ENCODE results near the gene DDX23. TPM values are rescaled to one million over a fixed set of nuclear protein-coding genes. Genes with fewer than 3 reads are reported as not detected.
"Not testable (repeated sequence)": the region's sequence is repeated elsewhere in the genome, so short reads cannot be mapped to it uniquely, and the experiment has no call there.

DDX23 gene
- total and polyA plus RNA-seq, 3 experiments from 2014 or later = 51.0 to 148 (median 147) TPM

- DNase-seq; H3K27ac Mint-ChIP-seq; H3K4me1 ChIP-seq (ENCODE audit: insufficient read depth, low read length); H3K27me3 ChIP-seq (ENCODE audit: insufficient read depth, low read length, poor library complexity, severe bottlenecking); H3K9me3 Mint-ChIP-seq; H3K27me3 Mint-ChIP-seq; H3K4me3 ChIP-seq (ENCODE audit: low read length); H3K36me3 Mint-ChIP-seq; H3K36me3 ChIP-seq (ENCODE audit: insufficient read depth, low read length); H3K4me1 Mint-ChIP-seq; H3K9me3 ChIP-seq (ENCODE audit: low read length); H3K27ac ChIP-seq (ENCODE audit: low read depth, low read length); POLR2A ChIA-PET: not testable (repeated sequence)
- CTCF ChIA-PET = interaction anchor here (1.4 to 1.8 kb wide), 2 partner anchors 11 to 20 kb away, joined by 3 to 6 read pairs; no protein-coding TSS in a partner anchor
- peak overlapping the region in 1 of 7 donors; percentile 56 for H3K4me3 Mint-ChIP-seq
These were observed 21.6 kb upstream of the DDX23 start for GRCh38 chr12:48873534-48873933.

GRCh38 chr12:48873096-48873495, 21.1 kb upstream of the DDX23 start:
- Histone ChIP-seq H3K27ac (ENCODE audit: low read depth, low read length) (no peak overlapping the region), H3K36me3 (ENCODE audit: insufficient read depth, low read length) (no peaks in the 10 kb centered on the region), H3K4me3 (ENCODE audit: low read length) (no peak overlapping the region), H3K27me3 (ENCODE audit: insufficient read depth, low read length, poor library complexity, severe bottlenecking) (no peaks in the 10 kb centered on the region), H3K4me1 (ENCODE audit: insufficient read depth, low read length) (no peaks in the 10 kb centered on the region), H3K9me3 (ENCODE audit: low read length) (no peaks in the 10 kb centered on the region)
- no peak for DNase-seq
- H3K27ac Mint-ChIP-seq = peak overlapping the region in 1 of 8 donors; percentile 42
- no peaks in the 10 kb centered on the region for H3K4me1 Mint-ChIP-seq
- no peak overlapping the region for H3K4me3 Mint-ChIP-seq
- H3K36me3 Mint-ChIP-seq = no peaks in the 10 kb centered on the region
- H3K9me3 Mint-ChIP-seq = no peaks in the 10 kb centered on the region
- POLR2A ChIA-PET = no interaction called here
- no peaks in the 10 kb centered on the region for H3K27me3 Mint-ChIP-seq
- CTCF ChIA-PET = interaction anchor here (1.0 to 1.8 kb wide), 3 partner anchors 11 to 104 kb away, joined by 3 to 6 read pairs (median 3); no protein-coding TSS in a partner anchor

- Mint-ChIP-seq H3K4me3 (no peak overlapping the region), H3K4me1 (peaks cover 18 to 21% (median 20%) of the 10 kb centered on the region in 3 donors), H3K36me3 (peaks cover 0 to 5% (median 2%) of the 10 kb centered on the region in 3 donors), H3K9me3 (no peaks in the 10 kb centered on the region), H3K27me3 (peaks cover under 1 to 8% of the 10 kb centered on the region in 2 donors), H3K27ac (no peak overlapping the region)
- POLR2A ChIA-PET = no interaction called here
- Histone ChIP-seq H3K9me3 (ENCODE audit: low read length) (no peaks in the 10 kb centered on the region), H3K36me3 (ENCODE audit: insufficient read depth, low read length) (no peaks in the 10 kb centered on the region), H3K27me3 (ENCODE audit: insufficient read depth, low read length, poor library complexity, severe bottlenecking) (peaks cover under 1% of the 10 kb centered on the region), H3K4me3 (ENCODE audit: low read length) (no peak overlapping the region), H3K4me1 (ENCODE audit: insufficient read depth, low read length) (peaks cover 16% of the 10 kb centered on the region), H3K27ac (ENCODE audit: low read depth, low read length) (no peak overlapping the region)
- DNase-seq = no peak
- CTCF ChIA-PET = interaction anchor here (0.6 to 6.5 kb wide), 4 partner anchors 21 to 147 kb away, joined by 3 to 36 read pairs (median 3); no protein-coding TSS in a partner anchor
These were observed 17.2 kb upstream of the DDX23 start for GRCh38 chr12:48869191-48869590.

- no peak overlapping the region for H3K27ac ChIP-seq (ENCODE audit: low read depth, low read length)
- H3K36me3 Mint-ChIP-seq = peaks cover 0 to 5% (median 2%) of the 10 kb centered on the region in 3 donors
- H3K9me3 Mint-ChIP-seq = no peaks in the 10 kb centered on the region
- CTCF ChIA-PET = interaction anchor here (0.7 to 6.5 kb wide), 6 partner anchors 16 to 146 kb away, joined by 3 to 49 read pairs (median 9); partner anchors contain the start of gene DDX23
- H3K27me3 ChIP-seq (ENCODE audit: insufficient read depth, low read length, poor library complexity, severe bottlenecking) = peaks cover 8% of the 10 kb centered on the region
- H3K36me3 ChIP-seq (ENCODE audit: insufficient read depth, low read length) = no peaks in the 10 kb centered on the region
- no peak for DNase-seq
- no peak overlapping the region for H3K4me3 Mint-ChIP-seq
- H3K4me1 Mint-ChIP-seq = peaks cover 21 to 27% (median 24%) of the 10 kb centered on the region in 3 donors
- POLR2A ChIA-PET = interaction anchor here (0.7 kb wide), 1 partner anchor 68 kb away, joined by 6 read pairs; no protein-coding TSS in a partner anchor
- no peaks in the 10 kb centered on the region for H3K9me3 ChIP-seq (ENCODE audit: low read length)
- peaks cover 6 to 14% of the 10 kb centered on the region in 2 donors for H3K27me3 Mint-ChIP-seq
- H3K4me1 ChIP-seq (ENCODE audit: insufficient read depth, low read length) = peaks cover 22% of the 10 kb centered on the region
- peak overlapping the region in 1 of 8 donors; percentile 61 for H3K27ac Mint-ChIP-seq
- no peak overlapping the region for H3K4me3 ChIP-seq (ENCODE audit: low read length)
These were observed 16.5 kb upstream of the DDX23 start for GRCh38 chr12:48868451-48868850.

GRCh38 chr12:48866052-48866711, 14.2 kb upstream of the DDX23 start:
- ChIA-PET POLR2A (interaction anchor here (0.7 to 1.9 kb wide), 5 partner anchors 10 to 59 kb away, joined by 3 to 20 read pairs (median 5); partner anchors contain the start of genes DDX23 and FKBP11), CTCF (interaction anchor here (1.2 to 6.5 kb wide), 8 partner anchors 14 to 122 kb away, joined by 3 to 49 read pairs (median 6); partner anchors contain the start of genes DDX23 and WNT1)
- H3K4me1 Mint-ChIP-seq = peaks cover 21 to 27% (median 24%) of the 10 kb centered on the region in 3 donors
- peak overlapping the region; percentile 90 to 96 (median 93) for H3K4me3 Mint-ChIP-seq
- peaks cover 26 to 28% of the 10 kb centered on the region in 2 donors for H3K27me3 Mint-ChIP-seq
- peaks cover 0 to 5% (median 2%) of the 10 kb centered on the region in 3 donors for H3K36me3 Mint-ChIP-seq
- Histone ChIP-seq H3K9me3 (ENCODE audit: low read length) (no peaks in the 10 kb centered on the region), H3K4me1 (ENCODE audit: insufficient read depth, low read length) (peaks cover 22% of the 10 kb centered on the region), H3K27me3 (ENCODE audit: insufficient read depth, low read length, poor library complexity, severe bottlenecking) (peaks cover 22% of the 10 kb centered on the region), H3K36me3 (ENCODE audit: insufficient read depth, low read length) (no peaks in the 10 kb centered on the region), H3K4me3 (ENCODE audit: low read length) (peak overlapping the region; percentile 84), H3K27ac (ENCODE audit: low read depth, low read length) (no peak overlapping the region)
- H3K27ac Mint-ChIP-seq = peak overlapping the region; percentile 55 to 96 (median 86)
- no peak for DNase-seq
- H3K9me3 Mint-ChIP-seq = peaks cover 0 to 2% (median 0%) of the 10 kb centered on the region in 5 donors

- Mint-ChIP-seq H3K36me3 (peaks cover 0 to 5% (median 2%) of the 10 kb centered on the region in 3 donors), H3K27me3 (peaks cover 26 to 30% of the 10 kb centered on the region in 2 donors), H3K4me3 (peak within 1 kb of the TSS; percentile 90 to 96 (median 93)), H3K9me3 (peaks cover 0 to 2% (median 0%) of the 10 kb centered on the region in 5 donors), H3K4me1 (peaks cover 21 to 27% (median 24%) of the 10 kb centered on the region in 3 donors), H3K27ac (peak within 1 kb of the TSS; percentile 55 to 96 (median 88))
- H3K27me3 ChIP-seq (ENCODE audit: insufficient read depth, low read length, poor library complexity, severe bottlenecking) = peaks cover 22% of the 10 kb centered on the region
- H3K9me3 ChIP-seq (ENCODE audit: low read length) = no peaks in the 10 kb centered on the region
- peak within 1 kb of the TSS; percentile 39 for H3K27ac ChIP-seq (ENCODE audit: low read depth, low read length)
- H3K4me1 ChIP-seq (ENCODE audit: insufficient read depth, low read length) = peaks cover 22% of the 10 kb centered on the region
- no peaks in the 10 kb centered on the region for H3K36me3 ChIP-seq (ENCODE audit: insufficient read depth, low read length)
- H3K4me3 ChIP-seq (ENCODE audit: low read length) = peak within 1 kb of the TSS; percentile 84
- POLR2A ChIA-PET = interaction anchor here (0.6 to 1.9 kb wide), 7 partner anchors 9 to 61 kb away, joined by 3 to 20 read pairs (median 5); partner anchors contain the start of genes DDX23 and FKBP11
- CTCF ChIA-PET = interaction anchor here (1.2 to 6.5 kb wide), 8 partner anchors 13 to 123 kb away, joined by 3 to 49 read pairs (median 6); partner anchors contain the start of genes DDX23 and WNT1
- DNase-seq = peak; percentile 75 to 90 (median 86)
These were observed 13.5 kb upstream of the DDX23 start, which contains the start of gene RND1 for GRCh38 chr12:48865281-48866051. Gene RND1, minus strand, starts transcription at chr12:48865870. Its CDS starts 103 bp downstream, at chr12:48865767.

- H3K4me1 Mint-ChIP-seq = peaks cover 21 to 27% (median 24%) of the 10 kb centered on the region in 3 donors
- peaks cover 26 to 30% of the 10 kb centered on the region in 2 donors for H3K27me3 Mint-ChIP-seq
- peaks cover 0 to 5% (median 2%) of the 10 kb centered on the region in 3 donors for H3K36me3 Mint-ChIP-seq
- peaks cover 22% of the 10 kb centered on the region for H3K27me3 ChIP-seq (ENCODE audit: insufficient read depth, low read length, poor library complexity, severe bottlenecking)
- no peak overlapping the region for H3K27ac ChIP-seq (ENCODE audit: low read depth, low read length)
- no peaks in the 10 kb centered on the region for H3K36me3 ChIP-seq (ENCODE audit: insufficient read depth, low read length)
- CTCF ChIA-PET = interaction anchor here (3.1 kb wide), 1 partner anchor 10 kb away, joined by 15 read pairs; the partner anchor contains the start of gene DDX23
- no peak overlapping the region for H3K4me3 ChIP-seq (ENCODE audit: low read length)
- H3K4me3 Mint-ChIP-seq = peak overlapping the region in 1 of 7 donors; percentile 24
- no peaks in the 10 kb centered on the region for H3K9me3 ChIP-seq (ENCODE audit: low read length)
- H3K9me3 Mint-ChIP-seq = peaks cover 0 to 2% (median 0%) of the 10 kb centered on the region in 5 donors
- H3K27ac Mint-ChIP-seq = no peak overlapping the region
- DNase-seq = no peak
- peaks cover 22% of the 10 kb centered on the region for H3K4me1 ChIP-seq (ENCODE audit: insufficient read depth, low read length)
- POLR2A ChIA-PET = no interaction called here
These were observed 11.3 kb upstream of the DDX23 start for GRCh38 chr12:48863291-48863690.

Data from CD8-positive, alpha-beta memory T cell (primary cell).